MM.1S (cell line): Measurements from ENCODE around the gene MYO10.

Source experiments
- DNase-seq: peaks from one replicate; pipeline ENCODE4 v3.0.0-alpha.2; 2015
- H2AFZ ChIP-seq: fragments of 300-600 bp; sonication (generic); 2 replicates; pipeline ENCODE4 v1.6.0; 2016; ENCODE audit warnings: antibody characterized with exemption, low read length
- H3F3A ChIP-seq: fragments of 300-600 bp; sonication (generic); 2 replicates; pipeline ENCODE4 v1.6.1; 2016; ENCODE audit warnings: mild to moderate bottlenecking, antibody characterized with exemption, low read length, moderate library complexity, mixed read lengths; ENCODE audit not compliant: insufficient read depth
- H3K27ac ChIP-seq: fragments of 300-600 bp; sonication (generic); 2 replicates; pipeline ENCODE4 v1.5.1; 2016; ENCODE audit warnings: mild to moderate bottlenecking, low read length
- H3K27me3 ChIP-seq: fragments of 300-600 bp; sonication (generic); replicated peaks from 2 replicates; pipeline ENCODE4 v1.6.0; 2016; ENCODE audit warnings: low read length; ENCODE audit not compliant: insufficient read depth
- H3K36me3 ChIP-seq: fragments of 300-600 bp; sonication (generic); replicated peaks from 2 replicates; pipeline ENCODE4 v1.6.1; 2016; ENCODE audit warnings: mild to moderate bottlenecking, low read length, mixed read lengths; ENCODE audit not compliant: insufficient read depth
- H3K4me1 ChIP-seq: fragments of 300-600 bp; sonication (generic); 2 replicates; pipeline ENCODE4 v1.6.1; 2016; ENCODE audit warnings: low read length, mixed read lengths
- H3K4me2 ChIP-seq: fragments of 300-600 bp; sonication (generic); 2 replicates; pipeline ENCODE4 v1.6.0; 2016; ENCODE audit warnings: low read depth, low read length
- H3K4me3 ChIP-seq: fragments of 300-600 bp; sonication (generic); 2 replicates; pipeline ENCODE4 v1.5.1; 2016; ENCODE audit warnings: low read length, mixed read lengths
- H3K79me2 ChIP-seq: fragments of 300-600 bp; sonication (generic); 2 replicates; pipeline ENCODE4 v1.6.1; 2016; ENCODE audit warnings: mixed run types, low read length, mixed read lengths
- H3K9ac ChIP-seq: fragments of 300-600 bp; sonication (generic); 2 replicates; pipeline ENCODE4 v1.6.1; 2016; ENCODE audit warnings: low read length, mixed read lengths
- H3K9me2 ChIP-seq: fragments of 300-600 bp; sonication (generic); replicated peaks from 2 replicates; pipeline ENCODE4 v1.6.1; 2016; ENCODE audit warnings: mild to moderate bottlenecking, low read length, mixed read lengths; ENCODE audit not compliant: insufficient read depth
- H3K9me3 ChIP-seq: fragments of 300-600 bp; sonication (generic); replicated peaks from 2 replicates; pipeline ENCODE4 v1.6.1; 2016; ENCODE audit warnings: mild to moderate bottlenecking, low read length, mixed read lengths; ENCODE audit not compliant: insufficient read depth
- H4K20me1 ChIP-seq: fragments of 300-600 bp; sonication (generic); 2 replicates; pipeline ENCODE4 v1.6.1; 2016; ENCODE audit warnings: mild to moderate bottlenecking, low read length, moderate library complexity, mixed read lengths; ENCODE audit not compliant: insufficient read depth
- CTCF ChIP-seq: fragments of 300-600 bp; sonication (generic); IDR thresholded peaks from 2 replicates; pipeline ENCODE4 v1.5.1; 2016; ENCODE audit warnings: antibody characterized with exemption, low read length, mixed read lengths
- EZH2 ChIP-seq: fragments of 300-600 bp; sonication (generic); optimal IDR thresholded peaks from 2 replicates; pipeline ENCODE3; 2017; ENCODE audit warnings: low read depth, mild to moderate bottlenecking, antibody characterized with exemption, low read length, mixed read lengths
- EZH2phosphoT487 ChIP-seq: fragments of 300-600 bp; sonication (generic); IDR thresholded peaks from 2 replicates; pipeline ENCODE4 v1.6.1; 2018; ENCODE audit warnings: antibody characterized with exemption, low read length

The MYO10 gene

GRCh38 chr5:16897284-16897704 is 38.8 kb downstream of the MYO10 start:
- H3K9me3 ChIP-seq, result no peaks in the 10 kb centered on the region
- no peaks in the 10 kb centered on the region for H3K9me2 ChIP-seq
- H3K27me3 ChIP-seq, result no peaks in the 10 kb centered on the region
- H3K36me3 ChIP-seq, result no peaks in the 10 kb centered on the region
- H3F3A ChIP-seq, result no peaks in the 10 kb centered on the region
- H3K4me1 ChIP-seq, result no peaks in the 10 kb centered on the region
- no peak overlapping the region for H3K4me2 ChIP-seq
- no peak overlapping the region for H3K4me3 ChIP-seq
- no peak overlapping the region for H3K9ac ChIP-seq
- no peaks in the 10 kb centered on the region for H3K79me2 ChIP-seq
- DNase-seq, result no peak
- H2AFZ ChIP-seq, result no peak overlapping the region
- H4K20me1 ChIP-seq, result no peaks in the 10 kb centered on the region
- TF ChIP-seq EZH2phosphoT487, result no peak
- no peak for TF ChIP-seq CTCF
- no peak for TF ChIP-seq EZH2
- no peak overlapping the region for H3K27ac ChIP-seq

- H3K27me3 ChIP-seq, result no peaks in the 10 kb centered on the region
- TF ChIP-seq EZH2phosphoT487, result no peak
- H3F3A ChIP-seq, result no peaks in the 10 kb centered on the region
- H2AFZ ChIP-seq, result no peak overlapping the region
- no peak overlapping the region for H3K27ac ChIP-seq
- no peaks in the 10 kb centered on the region for H4K20me1 ChIP-seq
- H3K9me3 ChIP-seq, result no peaks in the 10 kb centered on the region
- no peak overlapping the region for H3K4me2 ChIP-seq
- no peak overlapping the region for H3K4me3 ChIP-seq
- no peak for DNase-seq
- no peaks in the 10 kb centered on the region for H3K4me1 ChIP-seq
- no peaks in the 10 kb centered on the region for H3K9me2 ChIP-seq
- H3K79me2 ChIP-seq, result no peaks in the 10 kb centered on the region
- H3K9ac ChIP-seq, result no peak overlapping the region
- H3K36me3 ChIP-seq, result no peaks in the 10 kb centered on the region
These were observed 39.3 kb downstream of the MYO10 start for GRCh38 chr5:16896767-16897166.

- Histone ChIP-seq H4K20me1 (no peaks in the 10 kb centered on the region), H3K9me3 (no peaks in the 10 kb centered on the region), H3K4me3 (no peak overlapping the region), H3F3A (no peaks in the 10 kb centered on the region), H3K9me2 (no peaks in the 10 kb centered on the region), H3K9ac (no peak overlapping the region), H3K4me2 (no peak overlapping the region), H2AFZ (no peak overlapping the region), H3K27ac (no peak overlapping the region), H3K27me3 (no peaks in the 10 kb centered on the region), H3K79me2 (no peaks in the 10 kb centered on the region), H3K4me1 (no peaks in the 10 kb centered on the region), H3K36me3 (no peaks in the 10 kb centered on the region)
- TF ChIP-seq CTCF (no peak), EZH2 (no peak), EZH2phosphoT487 (no peak)
- no peak for DNase-seq
These were observed 41.6 kb downstream of the MYO10 start for GRCh38 chr5:16894236-16895057.

GRCh38 chr5:16891033-16891432 is 45.1 kb downstream of the MYO10 start:
- Histone ChIP-seq H3K9me3 (no peaks in the 10 kb centered on the region), H3K27ac (no peak overlapping the region), H3K79me2 (no peaks in the 10 kb centered on the region), H3F3A (no peaks in the 10 kb centered on the region), H3K9ac (no peak overlapping the region), H3K9me2 (no peaks in the 10 kb centered on the region), H2AFZ (no peak overlapping the region), H3K4me2 (no peak overlapping the region), H4K20me1 (no peaks in the 10 kb centered on the region), H3K27me3 (no peaks in the 10 kb centered on the region), H3K4me1 (no peaks in the 10 kb centered on the region), H3K4me3 (no peak overlapping the region), H3K36me3 (no peaks in the 10 kb centered on the region)
- DNase-seq, result no peak
- no peak for TF ChIP-seq CTCF
- no peak for TF ChIP-seq EZH2
- no peak for TF ChIP-seq EZH2phosphoT487
